Measurements from ENCODE around the gene APOC3.
A peak's percentile ranks its signal among the peaks of the same experiment; 100 is the strongest.

The APOC3 gene

GRCh38 chr11:116874251-116874650 is 44.5 kb downstream of the APOC3 start:
- no peak for DNase-seq (ENCODE audit: low spot score)

GRCh38 chr11:116875194-116875593 is 45.5 kb downstream of the APOC3 start:
- DNase-seq (ENCODE audit: low spot score) = no peak

- DNase-seq (ENCODE audit: low spot score) = no peak
Observed at GRCh38 chr11:116876656-116877055, 46.9 kb downstream of the APOC3 start.

GRCh38 chr11:116879800-116880625 is 50.3 kb downstream of the APOC3 start:
- peak; percentile 55 for DNase-seq (ENCODE audit: low spot score)

- DNase-seq (ENCODE audit: low spot score) = no peak
Observed at GRCh38 chr11:116881143-116881542, 51.4 kb downstream of the APOC3 start.

- no peak for DNase-seq (ENCODE audit: low spot score)
Observed at GRCh38 chr11:116882386-116882785, 52.7 kb downstream of the APOC3 start.
